Transverse colon (tissue), 4 donors: ENCODE measurements around the gene RHCG. TPM values are rescaled to one million over a fixed set of nuclear protein-coding genes. Genes with fewer than 3 reads are reported as not detected.

ENCODE experiments used
- DNase-seq: peaks from one replicate; pipeline ENCODE4 v3.0.0-alpha.2; 2019
- H3K27ac ChIP-seq, 4 donors: fragments of 200-600 bp; sonication (generic); 2 replicates each; pipeline ENCODE4 v1.5.1; 2016 to 2018; ENCODE audit warnings: inconsistent platforms in 4 of 4
- H3K27me3 ChIP-seq: fragments of 200-600 bp; sonication (generic); 2 replicates; pipeline ENCODE4 v1.5.1; 2017; ENCODE audit warnings: inconsistent platforms
- H3K36me3 ChIP-seq, 4 donors: fragments of 200-600 bp; sonication (generic); 2 replicates each; pipeline ENCODE4 v1.5.1; 2017 to 2019; ENCODE audit warnings: inconsistent platforms in 4 of 4
- H3K4me1 ChIP-seq, 4 donors: fragments of 200-600 bp; sonication (generic); 2 replicates each; pipeline ENCODE4 v1.5.1; 2017 to 2020; ENCODE audit warnings: inconsistent platforms in 4 of 4
- H3K4me3 ChIP-seq, 4 donors: fragments of 200-600 bp; sonication (generic); 1 replicate in 1 of 4; 2 replicates in 3 of 4; pipeline versions ENCODE4 v1.5.1 to v1.6.1; 2017 to 2019; ENCODE audit warnings: inconsistent platforms in 4 of 4
- H3K9me3 ChIP-seq, 2 donors: fragments of 200-600 bp; sonication (generic); 2 replicates each; pipeline ENCODE4 v1.5.1; 2017 to 2019; ENCODE audit warnings: inconsistent platforms in 2 of 2
- EP300 ChIP-seq: sonication (generic); formaldehyde crosslinking; IDR thresholded peaks from one replicate; pipeline ENCODE4 v1.6.1; 2017; ENCODE audit warnings: antibody characterized with exemption, low read depth
- POLR2A ChIP-seq: fragments of 450-650 bp; IDR thresholded peaks from one replicate; pipeline ENCODE4 v1.6.1; 2016; ENCODE audit warnings: antibody characterized with exemption, mild to moderate bottlenecking, moderate library complexity
- POLR2AphosphoS5 ChIP-seq, 3 donors: sonication (generic); formaldehyde crosslinking; IDR thresholded peaks; one replicate each; pipeline ENCODE4 v1.6.1; 2016; ENCODE audit warnings: antibody characterized with exemption in 3 of 3
- WGBS, 2 donors: methylation state at CpG; one replicate each; pipeline ENCODE4 v1.1.5; 2018; ENCODE audit warnings: low coverage in 1 of 2; 5-methylcytosine and 5-hydroxymethylcytosine counted together
- in situ Hi-C, 4 donors: fragments of 200-750 bp; cut with MboI; loops; one replicate each; pipeline versions ENCODE4 v1.15.0 to v1.15.1; 2017; ENCODE audit warnings: low sequenced_read_pairs in 3 of 4, low pct_ligation_motif_present in 1 of 4, low pct_unique_long_range_greater_than_20kb in 1 of 4
- intact Hi-C: fragments of 100-400 bp; cut with DNase I; formaldehyde crosslinking; loops from one replicate; pipeline ENCODE4 v1.15.1; 2023; ENCODE audit warnings: low total_unique reads
- total RNA-seq, 4 donors: library from RNA; depleted of rRNA; stranded (reverse); fragments of >200 nt; gene quantifications; one replicate each; pipeline ENCODE4 v1.1.0, GENCODE V29; 2016
- TF ChIP-seq, protein P1 (sequence below), 5 experiments: fragments of 200-600 bp in 3 of 5; fragments of 450-650 bp in 2 of 5; sonication (generic) in 3 of 5; IDR thresholded peaks; 1 replicate in 2 of 5; 2 replicates in 3 of 5; pipeline ENCODE4 v1.5.1; 2016 to 2017; ENCODE audit warnings: antibody characterized with exemption in 5 of 5, inconsistent platforms in 3 of 5, mild to moderate bottlenecking in 2 of 5, moderate library complexity in 1 of 5

RHCG gene
- total RNA-seq, 4 donors from 2014 or later = 0.41 TPM; not detected in 3

DNA sequence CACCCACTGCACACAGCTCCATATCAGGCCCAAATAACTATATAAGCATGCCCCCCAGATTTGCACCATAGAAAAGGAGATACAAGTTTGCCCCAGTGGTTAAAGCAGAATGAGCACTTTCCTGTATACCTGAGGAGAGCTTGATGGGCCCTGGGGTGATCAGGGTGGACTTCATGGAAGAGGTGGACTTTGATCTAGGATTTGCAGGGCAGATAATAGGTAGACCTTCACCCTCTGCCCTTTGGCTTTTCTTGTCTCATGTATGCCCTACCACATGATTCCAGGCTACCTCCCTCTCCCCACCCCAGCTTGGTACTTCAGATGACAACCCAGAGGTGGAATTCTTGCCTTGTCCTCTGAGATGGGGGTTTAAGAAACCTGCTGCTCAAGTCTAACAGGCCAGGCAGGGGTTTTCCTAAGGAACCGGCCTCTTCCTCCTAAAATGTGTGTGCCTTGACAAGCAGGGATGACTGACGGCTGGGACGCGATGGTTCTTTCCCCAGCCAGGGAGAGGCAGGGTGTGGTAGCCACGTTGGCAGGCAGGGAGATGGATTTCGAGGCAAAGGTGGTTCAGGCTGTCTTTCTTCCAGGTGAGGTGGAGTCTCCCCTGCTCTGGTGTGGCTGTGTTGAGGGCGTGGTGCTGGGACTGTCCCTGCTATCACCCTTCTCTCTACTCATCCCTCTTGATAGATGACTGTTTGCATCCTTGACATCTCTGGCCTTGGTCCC lies 6.6 kb upstream of the RHCG start:
- no peaks in the 10 kb centered on the region for H3K36me3 ChIP-seq
- 50 to 60% methylated on average over 1 to 7 of the region's 7 CpGs for WGBS, 2 donors
- H3K9me3 ChIP-seq = no peaks in the 10 kb centered on the region
- peaks cover 0 to 3% (median 0%) of the 10 kb centered on the region in 4 donors for H3K4me1 ChIP-seq
- in situ Hi-C loops (no loop called here), intact Hi-C loops (no loop called here)
- no peak overlapping the region for H3K4me3 ChIP-seq
- H3K27ac ChIP-seq = no peak overlapping the region
- TF ChIP-seq POLR2AphosphoS5 (IDR thresholded peaks at IDR 0.05) (no peak), POLR2A (no peak), EP300 (no peak)
- TF ChIP-seq, protein P1, sequence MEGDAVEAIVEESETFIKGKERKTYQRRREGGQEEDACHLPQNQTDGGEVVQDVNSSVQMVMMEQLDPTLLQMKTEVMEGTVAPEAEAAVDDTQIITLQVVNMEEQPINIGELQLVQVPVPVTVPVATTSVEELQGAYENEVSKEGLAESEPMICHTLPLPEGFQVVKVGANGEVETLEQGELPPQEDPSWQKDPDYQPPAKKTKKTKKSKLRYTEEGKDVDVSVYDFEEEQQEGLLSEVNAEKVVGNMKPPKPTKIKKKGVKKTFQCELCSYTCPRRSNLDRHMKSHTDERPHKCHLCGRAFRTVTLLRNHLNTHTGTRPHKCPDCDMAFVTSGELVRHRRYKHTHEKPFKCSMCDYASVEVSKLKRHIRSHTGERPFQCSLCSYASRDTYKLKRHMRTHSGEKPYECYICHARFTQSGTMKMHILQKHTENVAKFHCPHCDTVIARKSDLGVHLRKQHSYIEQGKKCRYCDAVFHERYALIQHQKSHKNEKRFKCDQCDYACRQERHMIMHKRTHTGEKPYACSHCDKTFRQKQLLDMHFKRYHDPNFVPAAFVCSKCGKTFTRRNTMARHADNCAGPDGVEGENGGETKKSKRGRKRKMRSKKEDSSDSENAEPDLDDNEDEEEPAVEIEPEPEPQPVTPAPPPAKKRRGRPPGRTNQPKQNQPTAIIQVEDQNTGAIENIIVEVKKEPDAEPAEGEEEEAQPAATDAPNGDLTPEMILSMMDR (IDR thresholded peaks at IDR 0.05) = no peak
- DNase-seq = peak; percentile 33
- peaks cover 15% of the 10 kb centered on the region for H3K27me3 ChIP-seq

DNA sequence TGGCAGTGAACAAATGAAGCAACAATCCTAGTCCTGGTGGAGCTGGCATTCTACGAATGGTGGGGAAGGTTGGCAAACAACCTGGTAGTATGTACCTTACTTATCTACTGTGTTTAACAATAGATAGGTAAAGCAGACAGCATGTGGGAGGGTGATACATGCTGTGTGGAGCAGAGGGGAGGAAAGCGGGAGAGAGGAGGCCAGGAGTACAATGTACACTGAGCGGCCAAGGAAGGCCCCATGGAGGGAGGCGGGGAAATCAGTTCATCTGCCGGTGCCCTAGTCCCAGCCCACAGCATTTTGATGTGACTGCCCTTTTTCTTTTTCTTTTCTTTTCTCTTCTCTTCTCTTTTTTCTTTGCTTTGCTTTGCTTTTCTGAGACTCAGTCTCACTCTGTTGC lies 5.3 kb upstream of the RHCG start:
- Histone ChIP-seq H3K4me3 (no peak overlapping the region), H3K9me3 (no peaks in the 10 kb centered on the region), H3K4me1 (peaks cover 0 to 3% (median under 1%) of the 10 kb centered on the region in 4 donors), H3K27ac (no peak overlapping the region), H3K27me3 (peaks cover 25% of the 10 kb centered on the region), H3K36me3 (no peaks in the 10 kb centered on the region)
- in situ Hi-C loops = no loop called here
- no peak for DNase-seq
- 83 to 87% methylated on average over 4 to 5 of the region's 5 CpGs for WGBS, 2 donors
- intact Hi-C loops = no loop called here
- TF ChIP-seq POLR2A = no peak

DNA sequence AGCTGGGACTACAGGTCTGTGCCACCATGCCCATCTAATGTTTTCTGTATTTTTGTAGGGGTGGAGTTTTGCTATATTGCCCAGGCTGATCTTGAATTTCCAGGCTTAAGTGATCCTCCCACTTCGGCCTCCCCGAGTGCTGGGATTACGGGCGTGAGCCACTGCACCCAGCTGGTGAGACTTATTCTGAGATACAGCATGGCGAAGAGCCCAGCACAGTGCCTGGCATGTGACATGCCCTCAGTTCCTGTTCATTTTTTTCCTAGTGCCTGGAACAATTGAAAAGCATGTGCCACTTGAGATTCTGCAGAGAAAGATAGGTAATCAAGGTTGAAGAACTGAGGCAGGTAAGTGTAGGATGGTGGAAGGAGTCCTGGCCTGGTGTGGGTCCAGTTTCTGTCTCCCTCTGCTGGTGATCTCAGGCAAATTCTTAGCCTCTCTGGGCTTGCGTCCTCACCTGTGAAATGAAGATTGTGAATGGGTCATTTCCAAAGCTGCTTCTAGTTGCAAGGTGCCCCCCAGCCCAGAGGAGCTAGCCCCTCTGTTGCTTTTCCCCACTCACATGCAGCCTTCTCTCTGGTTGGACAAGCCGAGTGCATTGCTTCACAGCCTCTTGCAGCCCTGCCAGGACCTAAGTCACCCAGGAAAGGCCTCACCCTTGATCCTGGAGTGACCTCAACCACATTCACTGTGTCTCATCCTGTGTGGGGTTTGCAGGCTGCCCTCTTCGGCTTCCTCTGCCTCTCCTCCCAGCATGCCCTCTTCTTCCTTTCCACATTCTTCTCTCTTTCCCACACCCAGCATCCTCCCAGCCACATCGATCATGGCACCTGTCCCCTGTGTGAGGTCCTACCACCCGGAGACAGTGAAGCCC lies 4.3 kb upstream of the RHCG start:
- WGBS, 2 donors = 85 to 87% methylated on average over 3 to 10 of the region's 10 CpGs
- DNase-seq = no peak
- in situ Hi-C loops = no loop called here
- Histone ChIP-seq H3K36me3 (no peaks in the 10 kb centered on the region), H3K4me3 (no peak overlapping the region), H3K9me3 (no peaks in the 10 kb centered on the region), H3K27ac (no peak overlapping the region), H3K27me3 (peaks cover 36% of the 10 kb centered on the region), H3K4me1 (peaks cover 0 to 8% (median 6%) of the 10 kb centered on the region in 4 donors)
- intact Hi-C loops = no loop called here
- TF ChIP-seq POLR2A (no peak), EP300 (no peak), POLR2AphosphoS5 (IDR thresholded peaks at IDR 0.05) (no peak)
- TF ChIP-seq, protein P1 (IDR thresholded peaks at IDR 0.05) = no peak

DNA sequence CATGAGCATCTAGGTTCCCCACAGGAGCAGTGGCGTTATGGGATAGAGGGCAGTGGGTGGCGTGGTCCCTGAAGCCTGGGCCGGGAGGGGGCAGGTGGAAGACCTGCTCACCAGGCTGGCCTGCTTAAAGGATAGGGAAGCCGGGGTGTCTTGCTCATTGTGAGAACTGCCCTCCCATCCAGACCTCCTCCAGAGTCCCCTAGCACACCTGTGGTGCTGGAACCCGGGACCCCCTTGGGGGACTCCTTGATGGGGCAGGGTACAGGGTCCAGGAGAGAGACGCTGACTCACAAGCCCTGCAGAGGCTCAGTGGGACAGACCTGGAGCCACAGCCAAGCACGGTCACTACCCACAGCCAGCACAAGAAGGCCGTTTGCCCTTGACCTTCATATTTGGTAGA lies 2.8 kb upstream of the RHCG start:
- in situ Hi-C loops (no loop called here), intact Hi-C loops (no loop called here)
- TF ChIP-seq EP300 (no peak), POLR2A (no peak), POLR2AphosphoS5 (IDR thresholded peaks at IDR 0.05) (no peak)
- TF ChIP-seq, protein P1 (IDR thresholded peaks at IDR 0.05) = no peak
- no peaks in the 10 kb centered on the region for H3K9me3 ChIP-seq
- H3K27ac ChIP-seq = no peak overlapping the region
- peaks cover 0 to 8% (median 6%) of the 10 kb centered on the region in 4 donors for H3K4me1 ChIP-seq
- peaks cover 50% of the 10 kb centered on the region for H3K27me3 ChIP-seq
- H3K36me3 ChIP-seq = no peaks in the 10 kb centered on the region
- H3K4me3 ChIP-seq = no peak overlapping the region
- no peak for DNase-seq
- WGBS, 2 donors = 88% methylated on average over 7 of the region's 8 CpGs; no CpG with 5 or more reads in 1 of the 2 donors
